GM21825 (cell line): ENCODE measurements around the gene PEPD.
A peak's percentile ranks its signal among the peaks of the same experiment; 100 is the strongest.

ENCODE experiments used
- ATAC-seq: cut with Tn5 transposase; IDR thresholded peaks from one replicate; pipeline ENCODE4 v1.9.1; 2021; ENCODE audit warnings: mild to moderate bottlenecking, moderate library complexity; ENCODE audit not compliant: unreplicated experiment

Gene PEPD

DNA sequence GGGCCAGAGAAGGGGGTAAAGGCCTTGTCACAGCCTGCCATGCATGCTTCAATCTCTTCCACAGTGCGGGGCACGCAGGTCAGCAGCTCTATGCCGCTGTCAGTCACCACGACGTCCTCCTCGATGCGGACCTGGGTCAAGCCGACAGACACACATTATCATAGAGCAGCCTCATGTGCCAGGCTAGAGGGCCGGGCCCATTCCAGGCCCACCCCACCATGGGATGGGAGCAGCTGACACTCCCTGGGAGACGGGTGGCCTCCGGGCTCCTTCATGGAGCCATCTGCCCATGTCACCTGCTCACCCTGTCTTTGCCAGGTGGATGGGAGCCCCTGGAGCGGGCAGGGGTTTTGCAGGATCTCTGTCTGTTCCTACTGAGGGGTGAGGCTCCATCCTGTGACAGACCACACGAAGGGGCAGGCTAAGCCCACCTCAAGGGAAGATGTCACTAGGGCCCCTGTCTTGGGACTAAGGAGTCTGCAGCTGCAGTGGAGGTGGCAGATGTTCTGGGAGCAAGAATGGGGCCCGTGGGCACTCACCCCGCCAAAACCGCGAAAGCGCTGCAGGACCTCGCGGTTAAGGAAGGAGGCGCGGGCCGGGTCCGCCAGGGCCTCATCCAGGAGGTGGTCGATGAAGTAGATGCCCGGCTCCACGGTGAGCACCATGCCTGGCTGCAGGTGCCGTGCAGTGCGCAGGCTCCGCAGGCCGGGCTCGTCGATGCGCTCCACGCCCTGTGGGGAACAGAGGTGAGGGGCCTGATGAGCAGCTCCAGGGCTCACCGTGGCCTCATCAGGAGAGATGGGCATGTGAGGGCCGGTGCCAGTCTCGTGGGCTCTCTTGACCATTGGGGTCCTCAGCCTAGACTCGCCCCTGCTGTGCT is 134.0 kb downstream of the PEPD start:
- no peak for ATAC-seq

DNA sequence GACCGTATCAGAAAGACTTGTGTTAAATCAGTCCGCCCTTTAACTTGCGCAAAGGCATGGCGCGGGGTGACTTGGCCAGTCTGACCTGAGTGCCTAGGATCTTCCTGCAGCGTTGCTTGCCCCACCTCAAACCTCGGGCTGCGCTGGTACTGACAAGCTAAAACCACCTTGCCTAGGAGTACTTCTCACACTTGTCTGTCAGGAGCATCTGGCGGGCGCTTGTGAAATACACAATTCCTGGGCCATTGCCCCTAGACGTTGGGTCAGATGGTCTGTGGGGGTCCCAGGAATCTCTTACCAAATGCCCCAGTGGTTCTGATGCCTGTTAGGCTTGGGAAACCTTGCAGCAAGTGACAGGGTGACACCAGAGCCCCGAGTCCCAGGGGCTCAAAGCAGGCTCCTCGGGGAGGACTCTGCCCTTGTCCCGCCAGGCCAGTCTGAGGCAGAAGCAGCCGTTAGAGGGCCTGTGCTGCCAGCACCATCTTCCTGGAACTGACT is 135.2 kb downstream of the PEPD start:
- no peak for ATAC-seq

DNA sequence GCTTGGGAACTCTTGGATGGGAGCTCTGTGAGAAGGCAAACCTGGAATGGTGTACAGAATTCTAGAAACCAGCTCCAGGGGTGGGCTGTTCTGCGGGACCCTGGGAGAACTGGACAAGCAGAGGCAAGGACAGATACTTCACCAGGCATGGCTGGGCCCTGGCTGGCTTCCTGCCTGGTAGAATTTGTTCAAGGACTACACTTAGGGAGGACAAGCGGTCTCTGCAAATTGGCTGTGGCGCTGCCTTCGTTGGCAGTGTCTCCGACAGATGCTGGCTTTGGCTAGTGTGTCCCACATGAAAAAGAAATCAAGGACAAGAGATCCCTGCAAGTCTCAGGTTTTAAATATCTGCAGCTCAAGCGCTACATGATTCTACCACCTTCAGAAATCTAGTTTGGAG is 135.6 kb downstream of the PEPD start:
- ATAC-seq: no peak

DNA sequence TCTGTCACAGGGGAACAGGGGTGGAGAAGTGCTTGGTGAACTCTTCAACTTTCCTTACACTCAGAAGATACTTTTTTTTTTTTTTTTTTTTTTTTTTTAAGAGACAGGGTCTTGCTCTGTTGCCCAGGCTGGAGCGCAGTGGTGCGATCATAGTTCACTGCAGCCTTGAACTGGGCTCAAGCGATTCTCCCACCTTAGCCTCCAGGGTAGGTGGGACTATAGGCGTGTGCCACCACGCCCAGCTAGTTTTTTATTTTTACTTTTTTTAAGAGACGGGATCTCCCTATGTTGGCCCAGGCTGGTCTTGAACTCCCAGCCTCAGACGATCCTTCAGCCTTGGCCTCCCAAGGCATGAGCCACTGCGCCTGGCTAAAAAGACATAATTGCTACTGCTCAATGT is 136.6 kb downstream of the PEPD start:
- no peak for ATAC-seq

DNA sequence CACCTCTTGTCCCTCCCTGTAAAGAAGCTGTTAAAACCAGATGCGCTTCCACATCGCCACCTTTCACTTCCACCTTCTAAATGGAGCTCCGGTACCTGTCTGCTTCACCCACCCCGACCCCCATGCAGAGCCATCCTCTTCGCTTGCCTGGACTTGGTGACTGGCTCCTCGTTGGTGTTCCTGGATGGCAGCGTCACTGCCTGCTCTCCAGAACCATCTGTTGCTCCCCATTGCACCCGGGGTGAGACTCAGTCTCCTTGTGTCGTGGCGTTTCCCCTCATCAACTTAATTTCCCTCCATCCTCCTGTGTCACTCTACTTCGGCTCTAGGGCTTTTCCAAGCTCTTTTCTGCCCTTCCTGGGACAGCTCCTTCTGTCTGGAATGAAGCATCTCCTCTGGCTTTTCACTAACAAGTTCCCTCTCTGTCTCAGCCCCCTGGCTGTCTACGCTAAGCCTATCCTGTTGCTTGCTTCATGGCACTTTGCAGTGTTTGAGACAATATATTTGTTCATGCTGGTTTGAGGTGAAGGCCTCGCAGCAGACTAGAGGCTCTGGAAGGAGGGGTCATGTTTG is 137.8 kb downstream of the PEPD start:
- no peak for ATAC-seq

DNA sequence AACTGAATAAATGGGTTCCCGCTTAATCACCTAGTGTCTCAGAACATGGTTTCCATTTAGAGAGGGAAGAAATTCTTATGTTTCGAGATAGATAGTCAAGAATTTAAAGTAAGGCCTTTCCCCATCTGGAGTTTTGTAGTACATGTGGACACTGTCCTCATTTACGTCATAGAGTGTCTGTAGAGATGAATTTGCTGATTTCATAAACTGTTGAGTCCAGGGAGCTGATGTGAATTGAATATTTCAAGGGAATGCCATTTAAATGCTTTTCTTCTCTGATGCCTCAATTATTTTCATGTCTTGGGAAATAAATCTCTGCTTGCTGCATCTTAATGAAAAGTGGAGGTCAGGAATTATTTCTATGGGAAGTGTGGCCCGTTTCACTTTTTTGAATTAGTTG is 138.6 kb downstream of the PEPD start:
- no peak for ATAC-seq

DNA sequence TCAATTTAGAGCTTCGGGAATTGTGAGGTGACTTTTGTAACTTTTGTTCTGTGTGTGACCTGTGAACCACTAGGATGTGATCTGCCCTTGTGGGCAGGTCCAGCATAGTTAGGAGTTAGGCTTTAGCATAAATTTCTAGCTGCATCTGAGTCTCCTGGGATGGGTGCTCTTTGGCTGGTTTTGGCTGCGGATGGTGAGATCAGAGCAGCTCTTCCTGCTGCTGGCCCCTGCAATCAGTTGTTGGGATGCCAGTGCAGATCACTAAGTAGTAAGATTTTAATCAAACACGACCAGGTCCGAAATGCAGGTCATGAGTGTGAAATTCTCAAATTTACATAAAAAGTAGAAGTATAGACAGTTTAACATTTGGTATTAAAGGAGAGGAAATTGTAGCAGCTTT is 139.6 kb downstream of the PEPD start:
- ATAC-seq: no peak

DNA sequence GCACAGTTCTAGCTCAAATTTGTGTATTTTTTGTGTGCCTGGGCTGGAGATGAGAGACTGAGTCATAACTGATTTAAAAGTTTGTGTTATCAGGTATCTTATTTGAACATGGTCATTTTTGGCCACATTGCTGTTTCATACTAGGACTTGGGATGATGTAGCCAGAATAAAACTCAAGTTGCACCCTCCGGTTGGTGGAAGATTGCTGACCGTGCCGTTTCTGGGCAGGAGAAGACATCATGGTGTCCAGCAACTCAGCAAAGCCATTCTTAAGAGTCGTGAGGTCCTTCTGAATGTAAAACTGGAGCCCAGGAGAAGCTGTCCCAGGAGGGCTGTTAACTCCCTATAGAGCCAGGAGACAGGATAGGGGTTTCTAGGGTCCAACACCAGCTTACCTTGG is 140.5 kb downstream of the PEPD start:
- no peak for ATAC-seq

DNA sequence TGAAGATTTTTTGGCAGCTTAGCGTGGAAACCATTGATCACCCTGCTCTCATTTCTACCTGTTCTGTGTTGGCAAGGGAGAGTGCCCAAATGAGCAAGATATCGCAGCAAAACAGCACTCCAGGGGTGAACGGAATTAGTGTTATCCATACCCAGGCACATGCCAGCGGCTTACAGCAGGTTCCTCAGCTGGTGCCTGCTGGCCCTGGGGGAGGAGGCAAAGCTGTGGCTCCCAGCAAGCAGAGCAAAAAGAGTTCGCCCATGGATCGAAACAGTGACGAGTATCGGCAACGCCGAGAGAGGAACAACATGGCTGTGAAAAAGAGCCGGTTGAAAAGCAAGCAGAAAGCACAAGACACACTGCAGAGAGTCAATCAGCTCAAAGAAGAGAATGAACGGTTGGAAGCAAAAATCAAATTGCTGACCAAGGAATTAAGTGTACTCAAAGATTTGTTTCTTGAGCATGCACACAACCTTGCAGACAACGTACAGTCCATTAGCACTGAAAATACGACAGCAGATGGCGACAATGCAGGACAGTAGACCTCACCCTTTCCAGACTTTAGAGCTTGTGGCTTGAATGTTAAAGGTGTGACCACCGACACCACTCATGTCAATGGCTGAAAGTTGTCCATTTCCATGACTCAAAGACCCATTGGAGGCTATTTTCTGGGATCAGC is 142.3 kb downstream of the PEPD start:
- no peak for ATAC-seq

DNA sequence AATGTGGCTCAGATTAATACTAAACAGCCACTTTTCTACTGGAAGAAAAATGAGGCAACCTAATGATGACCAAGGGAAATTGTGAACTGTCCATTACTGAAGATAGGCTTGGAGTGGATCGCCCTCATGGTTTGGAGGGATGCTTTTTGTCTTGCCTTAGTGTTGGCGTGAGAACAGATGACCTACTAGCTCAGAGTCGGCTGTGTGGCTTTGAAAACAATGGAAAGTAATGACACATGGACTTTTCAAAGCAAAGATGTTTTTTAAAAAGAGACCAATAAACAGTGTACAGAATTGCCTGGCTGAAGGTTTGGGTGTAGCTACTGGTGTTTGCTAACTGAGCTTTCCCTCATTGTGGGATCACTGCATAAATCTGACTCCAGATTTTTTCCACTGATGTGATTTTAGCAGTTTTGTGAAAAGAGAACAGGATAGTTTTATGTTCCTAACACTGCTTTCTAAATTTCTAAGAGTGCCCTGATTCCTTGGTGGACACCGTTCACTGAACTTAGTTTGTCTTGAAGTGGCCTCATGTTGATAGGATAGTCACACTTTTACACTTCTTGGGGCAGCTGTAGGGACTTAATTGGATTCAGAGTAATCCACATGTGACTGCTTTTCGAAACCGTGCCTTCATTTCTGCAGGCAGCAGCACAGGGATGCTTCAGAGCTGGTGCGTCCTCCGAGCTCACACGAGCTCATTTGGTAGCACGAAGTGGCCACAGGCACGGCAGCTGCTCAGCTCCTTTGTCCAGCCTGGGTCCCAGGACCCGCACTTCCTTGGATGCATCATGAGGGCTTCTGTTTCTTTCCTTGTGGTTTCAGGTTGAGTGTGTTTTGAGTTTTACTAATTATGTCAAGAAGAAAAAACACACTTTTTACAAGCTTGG is 143.8 kb downstream of the PEPD start:
- ATAC-seq: no peak

DNA sequence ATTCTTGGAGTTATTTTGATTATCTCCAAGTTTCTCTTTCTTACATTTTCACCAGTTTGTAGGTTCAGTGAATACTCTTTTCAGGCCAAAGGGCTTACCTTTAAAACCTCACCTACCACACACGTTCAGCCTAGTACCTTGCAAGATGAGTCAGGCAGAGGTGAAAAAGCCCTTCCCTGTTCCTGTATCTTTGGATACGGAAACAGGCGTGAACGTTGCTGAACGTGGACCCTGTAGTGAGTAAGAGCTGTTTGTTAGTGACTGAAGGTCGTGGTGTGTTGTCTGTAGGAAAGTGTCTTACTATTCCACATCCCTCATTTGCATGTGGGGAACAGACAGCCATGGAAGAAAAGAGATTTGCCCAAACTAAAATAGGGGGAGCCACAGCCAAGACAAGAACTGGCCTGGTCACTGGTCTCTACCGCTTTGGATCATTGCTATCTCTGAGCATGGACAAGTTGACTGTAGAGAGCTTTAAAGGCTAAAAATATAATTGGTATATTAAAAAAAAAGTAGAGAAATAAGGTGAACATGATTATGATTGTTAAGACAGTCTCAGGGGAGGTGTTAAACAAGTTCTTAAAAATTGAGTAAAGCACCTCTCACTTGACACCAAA is 144.5 kb downstream of the PEPD start:
- no peak for ATAC-seq

DNA sequence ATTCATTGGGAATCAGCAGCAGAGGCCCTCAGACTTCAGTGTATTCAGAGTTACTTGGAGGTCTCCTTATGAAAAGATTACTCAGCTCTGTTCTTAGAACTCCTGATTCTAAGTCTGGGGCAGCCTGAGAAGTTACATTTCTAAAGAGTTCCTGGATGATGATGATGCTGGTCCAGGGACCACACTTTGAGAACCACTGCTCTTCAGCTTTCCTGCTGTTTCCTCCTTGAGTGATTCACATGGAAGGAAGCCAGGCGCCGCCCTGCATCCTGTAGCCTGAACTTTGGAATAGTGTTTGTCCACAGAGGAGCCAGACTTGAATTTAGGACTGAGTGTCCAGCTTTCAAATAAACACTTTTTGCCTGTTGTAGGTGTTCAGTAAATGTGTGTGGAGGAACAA is 145.2 kb downstream of the PEPD start:
- no peak for ATAC-seq

DNA sequence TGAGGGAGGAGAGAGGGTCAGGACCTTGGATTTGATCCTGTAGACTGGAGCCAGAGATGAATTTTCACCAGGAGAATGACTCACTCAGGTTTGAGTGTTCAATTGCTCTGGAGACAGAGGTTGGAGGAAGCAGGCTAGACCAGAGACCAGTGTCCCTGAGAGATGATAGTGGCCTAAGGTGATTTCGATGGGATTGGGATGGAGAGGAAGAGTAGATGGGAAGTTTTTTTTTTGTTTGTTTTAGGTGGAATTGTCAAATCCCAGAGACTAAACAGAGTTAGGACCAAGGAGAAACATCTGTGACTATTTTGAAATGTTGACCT is 145.8 kb downstream of the PEPD start:
- ATAC-seq: no peak

DNA sequence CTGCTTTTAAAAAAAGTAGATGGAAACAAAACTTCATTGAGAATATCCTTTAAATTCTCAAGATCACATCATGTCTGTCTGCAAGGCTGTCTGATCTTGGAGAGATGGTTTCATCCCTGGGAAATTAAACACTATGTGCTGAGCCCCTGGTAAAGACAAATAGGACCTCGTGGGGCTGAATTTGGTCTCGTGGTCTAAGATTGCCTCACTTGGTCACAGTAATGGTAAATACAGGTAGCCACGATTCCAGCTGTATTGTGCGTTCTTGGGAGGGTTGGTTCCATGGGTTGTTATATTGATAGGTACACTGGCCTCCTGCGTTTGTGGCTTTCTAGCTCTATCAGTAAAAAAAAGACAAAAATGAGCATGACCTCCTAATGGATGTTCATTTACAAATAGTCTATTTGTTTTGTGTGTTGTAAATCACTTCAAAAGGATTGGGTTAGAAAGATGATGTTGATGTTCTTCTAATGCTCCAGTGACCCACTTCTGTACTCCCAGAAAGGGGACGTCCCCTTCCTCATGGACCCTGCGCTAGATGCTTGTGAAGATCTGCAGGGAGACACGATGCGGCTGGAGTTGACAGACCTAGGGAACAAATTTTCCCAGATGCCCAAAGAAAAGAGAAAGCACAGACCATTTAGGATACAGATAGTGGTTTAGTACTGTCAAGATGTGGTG is 146.3 kb downstream of the PEPD start:
- ATAC-seq: no peak

DNA sequence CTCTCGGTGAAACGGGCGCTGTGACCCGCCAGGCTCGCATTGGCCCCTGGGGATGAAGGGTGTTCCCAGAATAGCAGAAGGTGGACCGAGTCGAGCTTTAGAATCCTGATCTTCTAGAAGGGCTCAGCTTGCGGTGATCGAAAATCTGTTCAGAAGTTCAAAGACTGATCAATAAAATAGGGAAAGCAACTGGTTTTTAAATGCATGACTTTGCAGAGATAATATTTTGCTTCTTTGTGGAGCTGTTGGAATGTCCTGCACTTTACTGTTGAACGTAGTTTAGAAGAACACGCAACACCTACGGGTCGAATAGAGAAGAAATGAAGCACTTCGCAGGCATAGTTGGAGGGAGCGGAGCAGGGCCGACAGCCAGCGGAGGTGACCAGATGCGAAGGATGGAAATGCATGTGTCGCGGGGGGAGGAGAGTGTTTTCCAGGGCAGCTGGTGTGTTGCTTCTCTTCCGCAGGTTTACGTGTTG is 147.3 kb downstream of the PEPD start:
- no peak for ATAC-seq

DNA sequence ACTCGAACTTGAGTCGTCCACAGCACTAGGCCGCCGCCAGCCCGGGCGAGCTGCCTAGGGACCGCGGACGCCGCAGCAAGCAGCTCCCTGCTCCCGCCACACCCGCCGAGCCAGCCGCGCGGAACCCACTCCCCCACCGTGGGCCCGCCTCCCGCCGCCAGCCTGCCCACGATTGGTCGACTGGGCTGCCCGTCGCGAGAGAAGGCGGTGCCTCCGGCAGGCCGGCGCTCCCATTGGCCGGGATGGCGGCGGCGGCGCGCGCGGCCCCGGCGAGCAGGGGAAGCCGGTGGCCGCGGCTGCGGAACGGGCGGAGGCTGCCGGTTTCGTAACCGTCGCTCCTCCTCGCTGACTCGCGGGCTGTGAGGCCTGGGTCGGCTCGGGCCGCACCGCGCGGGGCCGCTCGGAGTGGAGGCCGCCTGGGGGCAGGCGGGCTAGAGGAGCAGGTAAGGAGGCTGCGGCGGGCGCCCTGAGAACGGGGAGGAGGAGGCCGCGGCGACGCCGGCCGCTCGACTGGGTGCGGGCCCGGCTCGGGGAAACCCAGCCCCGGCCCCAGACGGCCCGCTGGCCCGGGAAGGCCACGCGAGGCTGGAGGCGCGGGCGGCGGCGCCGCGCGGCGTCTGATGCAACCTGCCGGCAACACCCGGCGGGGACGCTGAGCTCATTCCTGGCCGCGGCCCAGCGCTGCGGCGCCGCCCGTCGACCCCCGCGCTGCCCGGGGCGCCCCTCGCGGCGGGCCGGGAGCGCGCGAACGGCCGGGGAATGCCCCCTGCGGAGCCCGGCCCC is 147.9 kb downstream of the PEPD start, which contains the start of gene CEBPG:
CEBPG (plus strand) TSS at position 257 of the 783 bp plus-strand sequence. CDS start 5,531 bp downstream, outside the sequence.
- peak; percentile 83 for ATAC-seq

DNA sequence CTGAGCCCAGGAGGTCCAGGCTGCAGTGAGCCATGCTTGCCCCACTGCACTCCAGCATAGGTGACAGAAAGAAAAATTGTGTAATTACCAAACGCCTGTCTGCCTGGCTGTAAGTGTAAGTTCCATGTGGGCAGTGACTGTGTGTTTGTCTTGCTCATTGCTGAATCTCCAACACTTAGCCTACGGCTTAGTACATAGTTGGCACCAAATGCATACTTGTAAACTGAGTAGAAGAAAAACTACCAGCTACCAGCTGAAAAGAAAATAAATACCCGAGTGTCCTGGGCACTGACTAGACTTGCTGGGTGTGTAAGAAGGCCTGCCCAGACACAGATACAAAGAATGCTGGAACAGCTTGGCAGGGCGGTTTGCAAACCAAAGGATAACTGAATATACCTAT is 150.8 kb downstream of the PEPD start:
- ATAC-seq: no peak

DNA sequence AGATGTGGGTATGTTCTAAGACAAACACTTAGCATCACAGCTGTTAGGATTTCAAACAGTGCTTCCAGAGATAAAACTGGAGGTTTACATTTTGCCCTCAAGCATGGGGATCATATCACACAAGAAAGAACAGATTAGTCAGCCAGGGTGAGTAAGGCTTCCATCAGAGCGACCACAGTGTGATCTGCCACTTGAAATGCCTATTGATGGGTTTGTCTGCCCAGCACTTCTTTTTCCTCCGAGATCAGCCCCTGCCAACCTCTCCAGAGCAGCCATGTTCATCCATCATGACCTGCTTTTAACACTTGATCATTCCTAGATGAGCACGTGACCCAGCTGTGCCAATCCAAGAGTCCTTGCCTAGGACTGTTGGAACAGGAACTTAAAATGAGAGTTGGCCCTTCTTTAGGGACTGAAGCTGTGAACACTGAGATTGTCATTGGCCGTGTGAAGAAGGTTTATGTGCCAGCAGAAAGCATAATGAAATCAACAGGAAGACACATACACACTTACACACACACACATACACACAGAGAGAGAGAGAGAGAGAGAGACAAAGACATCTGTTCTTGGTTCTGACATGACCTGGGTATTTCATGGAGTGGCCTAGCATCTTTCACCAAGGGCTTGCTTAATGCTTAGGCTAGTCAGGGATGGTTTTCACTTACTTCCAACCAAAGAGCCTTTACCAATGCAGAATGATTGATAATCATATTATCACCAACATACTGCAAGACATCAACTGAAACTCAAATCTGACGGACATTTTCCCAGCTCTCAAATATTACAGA is 153.3 kb downstream of the PEPD start:
- no peak for ATAC-seq
